Measurements from ENCODE around the gene ZCCHC7. TPM values are rescaled to one million over a fixed set of nuclear protein-coding genes. Genes with fewer than 3 reads are reported as not detected.

Gene ZCCHC7
- total and polyA plus RNA-seq, 2 experiments from 2014 or later = 29.8 to 38.8 TPM

DNA sequence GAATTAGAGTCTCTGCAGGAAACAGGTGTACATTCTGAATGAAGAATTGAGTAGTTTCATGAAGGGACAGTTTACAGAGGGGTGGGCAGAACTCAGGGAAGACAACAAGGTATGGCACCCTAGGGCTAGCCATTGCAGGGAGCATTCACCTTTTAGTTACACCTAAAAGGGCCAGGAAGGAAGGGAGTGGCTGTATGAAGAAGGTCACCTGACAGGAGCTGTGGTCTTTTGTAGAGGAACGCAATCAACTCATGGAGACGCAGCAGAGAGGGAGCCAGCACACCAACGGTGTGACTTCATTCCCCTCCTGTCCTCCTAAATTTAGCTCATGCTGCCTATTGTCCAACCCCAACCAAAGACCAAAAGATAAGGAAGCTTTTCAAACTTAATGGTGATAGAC, 12.7 kb upstream of the ZCCHC7 start:
- H3K4me1 ChIP-seq (ENCODE audit: insufficient read depth) = no peaks in the 10 kb centered on the region
- H3K4me2 ChIP-seq = no peak overlapping the region
- 0 out of 2 replicates have a peak, but pooled peaks cover 10% of the 10 kb centered on the region for H3K9me2 ChIP-seq (ENCODE audit: insufficient read depth)
- H3K27me3 Mint-ChIP-seq (ENCODE audit: insufficient read depth, low read depth, poor library complexity) = peaks cover 2% of the 10 kb centered on the region
- H3K27ac Mint-ChIP-seq = no peak overlapping the region
- no peak overlapping the region for H3K4me3 Mint-ChIP-seq
- H3K36me3 Mint-ChIP-seq (ENCODE audit: low read depth) = 0 out of 3 replicates have a peak, but pooled peaks cover 3% of the 10 kb centered on the region
- H4K20me1 ChIP-seq (replicated peaks; ENCODE audit: insufficient read depth) = no peaks in the 10 kb centered on the region
- peaks cover 2% of the 10 kb centered on the region; the same call in 1 of the 3 replicates for H3K4me1 Mint-ChIP-seq
- DNase-seq (ENCODE audit: low spot score) = no peak
- H3K27me3 ChIP-seq (ENCODE audit: insufficient read depth) = no peaks in the 10 kb centered on the region
- H2AFZ ChIP-seq = peak overlapping the region; percentile 14; the same call in 1 of the 2 replicates
- peaks cover 5% of the 10 kb centered on the region; the same call in 2 of the 3 replicates for H3K9me3 Mint-ChIP-seq
- no peak overlapping the region for H3K27ac ChIP-seq (ENCODE audit: low read depth)
- ATAC-seq = no peak
- no peaks in the 10 kb centered on the region for H3K79me2 ChIP-seq (replicated peaks; ENCODE audit: insufficient read depth)
- no peaks in the 10 kb centered on the region for H3K36me3 ChIP-seq (ENCODE audit: insufficient read depth)
- H3K4me3 ChIP-seq = no peak overlapping the region
- H3F3A ChIP-seq (replicated peaks; ENCODE audit: low read depth) = no peaks in the 10 kb centered on the region
- TF ChIP-seq, protein P1, sequence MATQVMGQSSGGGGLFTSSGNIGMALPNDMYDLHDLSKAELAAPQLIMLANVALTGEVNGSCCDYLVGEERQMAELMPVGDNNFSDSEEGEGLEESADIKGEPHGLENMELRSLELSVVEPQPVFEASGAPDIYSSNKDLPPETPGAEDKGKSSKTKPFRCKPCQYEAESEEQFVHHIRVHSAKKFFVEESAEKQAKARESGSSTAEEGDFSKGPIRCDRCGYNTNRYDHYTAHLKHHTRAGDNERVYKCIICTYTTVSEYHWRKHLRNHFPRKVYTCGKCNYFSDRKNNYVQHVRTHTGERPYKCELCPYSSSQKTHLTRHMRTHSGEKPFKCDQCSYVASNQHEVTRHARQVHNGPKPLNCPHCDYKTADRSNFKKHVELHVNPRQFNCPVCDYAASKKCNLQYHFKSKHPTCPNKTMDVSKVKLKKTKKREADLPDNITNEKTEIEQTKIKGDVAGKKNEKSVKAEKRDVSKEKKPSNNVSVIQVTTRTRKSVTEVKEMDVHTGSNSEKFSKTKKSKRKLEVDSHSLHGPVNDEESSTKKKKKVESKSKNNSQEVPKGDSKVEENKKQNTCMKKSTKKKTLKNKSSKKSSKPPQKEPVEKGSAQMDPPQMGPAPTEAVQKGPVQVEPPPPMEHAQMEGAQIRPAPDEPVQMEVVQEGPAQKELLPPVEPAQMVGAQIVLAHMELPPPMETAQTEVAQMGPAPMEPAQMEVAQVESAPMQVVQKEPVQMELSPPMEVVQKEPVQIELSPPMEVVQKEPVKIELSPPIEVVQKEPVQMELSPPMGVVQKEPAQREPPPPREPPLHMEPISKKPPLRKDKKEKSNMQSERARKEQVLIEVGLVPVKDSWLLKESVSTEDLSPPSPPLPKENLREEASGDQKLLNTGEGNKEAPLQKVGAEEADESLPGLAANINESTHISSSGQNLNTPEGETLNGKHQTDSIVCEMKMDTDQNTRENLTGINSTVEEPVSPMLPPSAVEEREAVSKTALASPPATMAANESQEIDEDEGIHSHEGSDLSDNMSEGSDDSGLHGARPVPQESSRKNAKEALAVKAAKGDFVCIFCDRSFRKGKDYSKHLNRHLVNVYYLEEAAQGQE (IDR thresholded peaks at IDR 0.05; ENCODE audit: unreplicated experiment) = no peak
- TF ChIP-seq, protein P2, sequence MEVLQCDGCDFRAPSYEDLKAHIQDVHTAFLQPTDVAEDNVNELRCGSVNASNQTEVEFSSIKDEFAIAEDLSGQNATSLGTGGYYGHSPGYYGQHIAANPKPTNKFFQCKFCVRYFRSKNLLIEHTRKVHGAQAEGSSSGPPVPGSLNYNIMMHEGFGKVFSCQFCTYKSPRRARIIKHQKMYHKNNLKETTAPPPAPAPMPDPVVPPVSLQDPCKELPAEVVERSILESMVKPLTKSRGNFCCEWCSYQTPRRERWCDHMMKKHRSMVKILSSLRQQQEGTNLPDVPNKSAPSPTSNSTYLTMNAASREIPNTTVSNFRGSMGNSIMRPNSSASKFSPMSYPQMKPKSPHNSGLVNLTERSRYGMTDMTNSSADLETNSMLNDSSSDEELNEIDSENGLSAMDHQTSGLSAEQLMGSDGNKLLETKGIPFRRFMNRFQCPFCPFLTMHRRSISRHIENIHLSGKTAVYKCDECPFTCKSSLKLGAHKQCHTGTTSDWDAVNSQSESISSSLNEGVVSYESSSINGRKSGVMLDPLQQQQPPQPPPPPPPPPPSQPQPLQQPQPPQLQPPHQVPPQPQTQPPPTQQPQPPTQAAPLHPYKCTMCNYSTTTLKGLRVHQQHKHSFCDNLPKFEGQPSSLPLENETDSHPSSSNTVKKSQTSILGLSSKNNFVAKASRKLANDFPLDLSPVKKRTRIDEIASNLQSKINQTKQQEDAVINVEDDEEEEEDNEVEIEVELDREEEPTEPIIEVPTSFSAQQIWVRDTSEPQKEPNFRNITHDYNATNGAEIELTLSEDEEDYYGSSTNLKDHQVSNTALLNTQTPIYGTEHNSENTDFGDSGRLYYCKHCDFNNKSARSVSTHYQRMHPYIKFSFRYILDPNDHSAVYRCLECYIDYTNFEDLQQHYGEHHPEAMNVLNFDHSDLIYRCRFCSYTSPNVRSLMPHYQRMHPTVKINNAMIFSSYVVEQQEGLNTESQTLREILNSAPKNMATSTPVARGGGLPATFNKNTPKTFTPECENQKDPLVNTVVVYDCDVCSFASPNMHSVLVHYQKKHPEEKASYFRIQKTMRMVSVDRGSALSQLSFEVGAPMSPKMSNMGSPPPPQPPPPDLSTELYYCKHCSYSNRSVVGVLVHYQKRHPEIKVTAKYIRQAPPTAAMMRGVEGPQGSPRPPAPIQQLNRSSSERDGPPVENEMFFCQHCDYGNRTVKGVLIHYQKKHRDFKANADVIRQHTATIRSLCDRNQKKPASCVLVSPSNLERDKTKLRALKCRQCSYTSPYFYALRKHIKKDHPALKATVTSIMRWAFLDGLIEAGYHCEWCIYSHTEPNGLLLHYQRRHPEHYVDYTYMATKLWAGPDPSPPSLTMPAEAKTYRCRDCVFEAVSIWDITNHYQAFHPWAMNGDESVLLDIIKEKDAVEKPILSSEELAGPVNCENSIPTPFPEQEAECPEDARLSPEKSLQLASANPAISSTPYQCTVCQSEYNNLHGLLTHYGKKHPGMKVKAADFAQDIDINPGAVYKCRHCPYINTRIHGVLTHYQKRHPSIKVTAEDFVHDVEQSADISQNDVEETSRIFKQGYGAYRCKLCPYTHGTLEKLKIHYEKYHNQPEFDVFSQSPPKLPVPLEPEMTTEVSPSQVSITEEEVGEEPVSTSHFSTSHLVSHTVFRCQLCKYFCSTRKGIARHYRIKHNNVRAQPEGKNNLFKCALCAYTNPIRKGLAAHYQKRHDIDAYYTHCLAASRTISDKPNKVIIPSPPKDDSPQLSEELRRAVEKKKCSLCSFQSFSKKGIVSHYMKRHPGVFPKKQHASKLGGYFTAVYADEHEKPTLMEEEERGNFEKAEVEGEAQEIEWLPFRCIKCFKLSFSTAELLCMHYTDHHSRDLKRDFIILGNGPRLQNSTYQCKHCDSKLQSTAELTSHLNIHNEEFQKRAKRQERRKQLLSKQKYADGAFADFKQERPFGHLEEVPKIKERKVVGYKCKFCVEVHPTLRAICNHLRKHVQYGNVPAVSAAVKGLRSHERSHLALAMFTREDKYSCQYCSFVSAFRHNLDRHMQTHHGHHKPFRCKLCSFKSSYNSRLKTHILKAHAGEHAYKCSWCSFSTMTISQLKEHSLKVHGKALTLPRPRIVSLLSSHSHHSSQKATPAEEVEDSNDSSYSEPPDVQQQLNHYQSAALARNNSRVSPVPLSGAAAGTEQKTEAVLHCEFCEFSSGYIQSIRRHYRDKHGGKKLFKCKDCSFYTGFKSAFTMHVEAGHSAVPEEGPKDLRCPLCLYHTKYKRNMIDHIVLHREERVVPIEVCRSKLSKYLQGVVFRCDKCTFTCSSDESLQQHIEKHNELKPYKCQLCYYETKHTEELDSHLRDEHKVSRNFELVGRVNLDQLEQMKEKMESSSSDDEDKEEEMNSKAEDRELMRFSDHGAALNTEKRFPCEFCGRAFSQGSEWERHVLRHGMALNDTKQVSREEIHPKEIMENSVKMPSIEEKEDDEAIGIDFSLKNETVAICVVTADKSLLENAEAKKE (CRISPR knock-in tag; IDR thresholded peaks at IDR 0.05) = no peak
- TF ChIP-seq CREB1 (CRISPR knock-in tag; IDR thresholded peaks at IDR 0.05; ENCODE audit: low read depth) (no peak), POLR2AphosphoS5 (IDR thresholded peaks at IDR 0.05; ENCODE audit: low read depth) (no peak), EZH2phosphoT487 (IDR thresholded peaks at IDR 0.05; ENCODE audit: unreplicated experiment) (no peak), JUNB (IDR thresholded peaks at IDR 0.05; ENCODE audit: unreplicated experiment) (no peak), NANOG (IDR thresholded peaks at IDR 0.05; ENCODE audit: borderline replicate concordance) (no peak), ZNF331 (CRISPR knock-in tag; IDR thresholded peaks at IDR 0.05; ENCODE audit: low read depth) (no peak), ZNF114 (CRISPR knock-in tag; IDR thresholded peaks at IDR 0.05) (no peak), STAT1 (IDR thresholded peaks at IDR 0.05; ENCODE audit: unreplicated experiment) (no peak), EZH2 (IDR thresholded peaks at IDR 0.05; ENCODE audit: low read depth, unreplicated experiment) (no peak)
- TF ChIP-seq, protein P3, sequence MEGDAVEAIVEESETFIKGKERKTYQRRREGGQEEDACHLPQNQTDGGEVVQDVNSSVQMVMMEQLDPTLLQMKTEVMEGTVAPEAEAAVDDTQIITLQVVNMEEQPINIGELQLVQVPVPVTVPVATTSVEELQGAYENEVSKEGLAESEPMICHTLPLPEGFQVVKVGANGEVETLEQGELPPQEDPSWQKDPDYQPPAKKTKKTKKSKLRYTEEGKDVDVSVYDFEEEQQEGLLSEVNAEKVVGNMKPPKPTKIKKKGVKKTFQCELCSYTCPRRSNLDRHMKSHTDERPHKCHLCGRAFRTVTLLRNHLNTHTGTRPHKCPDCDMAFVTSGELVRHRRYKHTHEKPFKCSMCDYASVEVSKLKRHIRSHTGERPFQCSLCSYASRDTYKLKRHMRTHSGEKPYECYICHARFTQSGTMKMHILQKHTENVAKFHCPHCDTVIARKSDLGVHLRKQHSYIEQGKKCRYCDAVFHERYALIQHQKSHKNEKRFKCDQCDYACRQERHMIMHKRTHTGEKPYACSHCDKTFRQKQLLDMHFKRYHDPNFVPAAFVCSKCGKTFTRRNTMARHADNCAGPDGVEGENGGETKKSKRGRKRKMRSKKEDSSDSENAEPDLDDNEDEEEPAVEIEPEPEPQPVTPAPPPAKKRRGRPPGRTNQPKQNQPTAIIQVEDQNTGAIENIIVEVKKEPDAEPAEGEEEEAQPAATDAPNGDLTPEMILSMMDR (conservative IDR thresholded peaks at IDR 0.05; ENCODE audit: low read depth in 2 of 2) = no peak
- TF ChIP-seq, protein P4, sequence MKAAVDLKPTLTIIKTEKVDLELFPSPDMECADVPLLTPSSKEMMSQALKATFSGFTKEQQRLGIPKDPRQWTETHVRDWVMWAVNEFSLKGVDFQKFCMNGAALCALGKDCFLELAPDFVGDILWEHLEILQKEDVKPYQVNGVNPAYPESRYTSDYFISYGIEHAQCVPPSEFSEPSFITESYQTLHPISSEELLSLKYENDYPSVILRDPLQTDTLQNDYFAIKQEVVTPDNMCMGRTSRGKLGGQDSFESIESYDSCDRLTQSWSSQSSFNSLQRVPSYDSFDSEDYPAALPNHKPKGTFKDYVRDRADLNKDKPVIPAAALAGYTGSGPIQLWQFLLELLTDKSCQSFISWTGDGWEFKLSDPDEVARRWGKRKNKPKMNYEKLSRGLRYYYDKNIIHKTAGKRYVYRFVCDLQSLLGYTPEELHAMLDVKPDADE (IDR thresholded peaks at IDR 0.05) = no peak
